Fibroblast of lung (primary cell): ENCODE results near the gene BANF2. TPM values are rescaled to one million over a fixed set of nuclear protein-coding genes. Genes with fewer than 3 reads are reported as not detected.
A peak's percentile ranks its signal among the peaks of the same experiment; 100 is the strongest.

Experiments used
- DNase-seq, 2 donors: peaks; one replicate each; pipeline versions ENCODE4 v3.0.0 to v3.0.0-alpha.2; 2010; ENCODE audit warnings: low read depth in 2 of 2
- H2AFZ ChIP-seq: 2 replicates; pipeline ENCODE4 v1.5.1; 2012; ENCODE audit warnings: low read length, control low read depth, inconsistent platforms
- H3K27ac ChIP-seq: 2 replicates; pipeline ENCODE4 v1.5.1; 2011; ENCODE audit warnings: low read length, control low read depth; ENCODE audit not compliant: insufficient read depth
- H3K27me3 ChIP-seq: 2 replicates; pipeline ENCODE4 v1.5.1; 2011; ENCODE audit warnings: mild to moderate bottlenecking, low read length; ENCODE audit not compliant: control insufficient read depth, insufficient read depth
- H3K36me3 ChIP-seq: 2 replicates; pipeline ENCODE4 v1.5.1; 2011; ENCODE audit warnings: low read length; ENCODE audit not compliant: control insufficient read depth, insufficient read depth
- H3K4me1 ChIP-seq: 2 replicates; pipeline ENCODE4 v1.5.1; 2011; ENCODE audit warnings: low read length; ENCODE audit not compliant: control insufficient read depth, insufficient read depth; ENCODE audit errors: extremely low read depth
- H3K4me2 ChIP-seq: 2 replicates; pipeline ENCODE4 v1.5.1; 2011; ENCODE audit warnings: low read length, control low read depth; ENCODE audit not compliant: insufficient read depth; ENCODE audit errors: extremely low read depth
- H3K4me3 ChIP-seq, 4 experiments: fragments of 200-600 bp in 1 of 4; sonication (generic) in 1 of 4; replicated peaks in 1 of 4; 2 replicates each; pipeline ENCODE4 v1.5.1; 2011 to 2016; ENCODE audit warnings: low read length in 4 of 4, low read depth in 3 of 4, mild to moderate bottlenecking in 3 of 4, control low read depth in 2 of 4, inconsistent platforms in 1 of 4, mixed read lengths in 1 of 4; ENCODE audit not compliant: insufficient read depth in 1 of 4; ENCODE audit errors: control extremely low read depth in 1 of 4
- H3K79me2 ChIP-seq: 2 replicates; pipeline ENCODE4 v1.5.1; 2012; ENCODE audit warnings: mild to moderate bottlenecking, low read length, inconsistent platforms; ENCODE audit not compliant: control insufficient read depth, insufficient read depth
- H3K9ac ChIP-seq: 2 replicates; pipeline ENCODE4 v1.5.1; 2011; ENCODE audit warnings: mild to moderate bottlenecking, low read length, control low read depth; ENCODE audit not compliant: insufficient read depth
- H3K9me3 ChIP-seq: 2 replicates; pipeline ENCODE4 v1.5.1; 2012; ENCODE audit warnings: low read depth, low read length; ENCODE audit not compliant: control insufficient read depth, insufficient read depth
- H4K20me1 ChIP-seq: 2 replicates; pipeline ENCODE4 v1.5.1; 2011; ENCODE audit warnings: low read length; ENCODE audit not compliant: control insufficient read depth, insufficient read depth; ENCODE audit errors: extremely low read depth
- EZH2 ChIP-seq: IDR thresholded peaks from 2 replicates; pipeline ENCODE4 v1.5.1; 2012; ENCODE audit warnings: low read length, control low read depth, mild to moderate bottlenecking; ENCODE audit errors: missing control alignments
- polyA plus RNA-seq, 2 donors: library from polyadenylated mRNA; depleted of rRNA in 1 of 2; stranded (reverse) in 1 of 2; unstranded in 1 of 2; fragments of >200 nt; gene quantifications; 2 replicates each; pipeline ENCODE4 v1.2.1, GENCODE V29; 2011 to 2012; ENCODE audit warnings: missing spikeins in 1 of 2
- total RNA-seq: library from RNA; depleted of rRNA; stranded (reverse); fragments of >200 nt; gene quantifications from 2 replicates; pipeline ENCODE4 v1.2.1, GENCODE V29; 2014
- TF ChIP-seq, protein P1 (sequence below), 2 donors: IDR thresholded peaks in 1 of 2; conservative IDR thresholded peaks in 1 of 2; 1 replicate in 1 of 2; 2 replicates in 1 of 2; pipeline ENCODE4 v1.5.1; 2011 to 2012; ENCODE audit warnings: low read length in 2 of 2, control low read depth in 1 of 2, inconsistent platforms in 1 of 2, low read depth in 1 of 2, mild to moderate bottlenecking in 1 of 2

Gene BANF2
- total and polyA plus RNA-seq, 2 donors (not counting 1 experiment from before 2014, with no cell fraction given), result not detected

DNA sequence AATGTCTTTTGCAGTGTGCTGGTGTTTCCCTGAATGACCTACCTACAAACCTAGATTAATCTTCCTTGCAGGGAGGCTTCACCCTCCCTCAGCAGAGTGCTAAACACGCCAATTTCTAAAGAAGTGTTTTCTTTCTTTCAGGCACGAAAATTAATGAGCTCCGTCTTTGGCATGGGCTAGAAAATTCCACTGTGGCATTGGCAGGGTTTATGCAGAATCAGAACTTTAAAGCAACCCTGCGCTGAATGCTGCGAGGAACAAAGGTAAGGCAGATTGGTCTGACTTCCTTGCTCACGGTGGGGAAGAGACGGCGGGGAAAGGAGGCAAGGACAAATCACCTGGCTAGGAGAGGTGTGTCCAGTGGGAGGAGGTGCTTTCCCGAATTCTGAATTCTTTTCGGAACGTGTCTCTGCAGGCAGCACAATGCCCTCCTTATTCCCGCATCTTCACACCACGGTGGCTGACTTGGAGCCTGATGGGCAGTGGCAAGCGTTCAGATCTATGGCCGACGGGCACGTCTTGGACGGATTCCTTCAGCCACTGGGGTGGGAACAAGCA, 6.2 kb upstream of the BANF2 start:
- Histone ChIP-seq H3K27ac (no peak overlapping the region), H4K20me1 (no peaks in the 10 kb centered on the region), H3K9me3 (no peaks in the 10 kb centered on the region), H3K4me1 (no peaks in the 10 kb centered on the region), H3K4me3 (no peak overlapping the region), H2AFZ (no peak overlapping the region), H3K27me3 (peaks cover 17% of the 10 kb centered on the region), H3K9ac (no peak overlapping the region), H3K79me2 (no peaks in the 10 kb centered on the region), H3K4me2 (no peak overlapping the region), H3K36me3 (no peaks in the 10 kb centered on the region)
- TF ChIP-seq, protein P1, sequence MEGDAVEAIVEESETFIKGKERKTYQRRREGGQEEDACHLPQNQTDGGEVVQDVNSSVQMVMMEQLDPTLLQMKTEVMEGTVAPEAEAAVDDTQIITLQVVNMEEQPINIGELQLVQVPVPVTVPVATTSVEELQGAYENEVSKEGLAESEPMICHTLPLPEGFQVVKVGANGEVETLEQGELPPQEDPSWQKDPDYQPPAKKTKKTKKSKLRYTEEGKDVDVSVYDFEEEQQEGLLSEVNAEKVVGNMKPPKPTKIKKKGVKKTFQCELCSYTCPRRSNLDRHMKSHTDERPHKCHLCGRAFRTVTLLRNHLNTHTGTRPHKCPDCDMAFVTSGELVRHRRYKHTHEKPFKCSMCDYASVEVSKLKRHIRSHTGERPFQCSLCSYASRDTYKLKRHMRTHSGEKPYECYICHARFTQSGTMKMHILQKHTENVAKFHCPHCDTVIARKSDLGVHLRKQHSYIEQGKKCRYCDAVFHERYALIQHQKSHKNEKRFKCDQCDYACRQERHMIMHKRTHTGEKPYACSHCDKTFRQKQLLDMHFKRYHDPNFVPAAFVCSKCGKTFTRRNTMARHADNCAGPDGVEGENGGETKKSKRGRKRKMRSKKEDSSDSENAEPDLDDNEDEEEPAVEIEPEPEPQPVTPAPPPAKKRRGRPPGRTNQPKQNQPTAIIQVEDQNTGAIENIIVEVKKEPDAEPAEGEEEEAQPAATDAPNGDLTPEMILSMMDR (conservative IDR thresholded peaks at IDR 0.05 in 1 of 2, IDR thresholded peaks at IDR 0.05 in 1 of 2; ENCODE audit: low read depth in 1 of 2, low read length in 2 of 2), result no peak
- TF ChIP-seq EZH2, result no peak
- DNase-seq, result peak in 1 of 2 donors; percentile 54

GRCh38 chr20:17694767-17695166, 5.0 kb upstream of the BANF2 start:
- Histone ChIP-seq H3K36me3 (no peaks in the 10 kb centered on the region), H3K4me1 (no peaks in the 10 kb centered on the region), H3K27ac (no peak overlapping the region), H3K4me3 (no peak overlapping the region), H3K9ac (no peak overlapping the region), H3K4me2 (no peak overlapping the region), H3K27me3 (peaks cover 17% of the 10 kb centered on the region), H2AFZ (no peak overlapping the region), H3K79me2 (no peaks in the 10 kb centered on the region), H4K20me1 (no peaks in the 10 kb centered on the region), H3K9me3 (no peaks in the 10 kb centered on the region)
- TF ChIP-seq, protein P1 (conservative IDR thresholded peaks at IDR 0.05 in 1 of 2, IDR thresholded peaks at IDR 0.05 in 1 of 2; ENCODE audit: low read depth in 1 of 2, low read length in 2 of 2), result no peak
- no peak for TF ChIP-seq EZH2
- no peak for DNase-seq

DNA sequence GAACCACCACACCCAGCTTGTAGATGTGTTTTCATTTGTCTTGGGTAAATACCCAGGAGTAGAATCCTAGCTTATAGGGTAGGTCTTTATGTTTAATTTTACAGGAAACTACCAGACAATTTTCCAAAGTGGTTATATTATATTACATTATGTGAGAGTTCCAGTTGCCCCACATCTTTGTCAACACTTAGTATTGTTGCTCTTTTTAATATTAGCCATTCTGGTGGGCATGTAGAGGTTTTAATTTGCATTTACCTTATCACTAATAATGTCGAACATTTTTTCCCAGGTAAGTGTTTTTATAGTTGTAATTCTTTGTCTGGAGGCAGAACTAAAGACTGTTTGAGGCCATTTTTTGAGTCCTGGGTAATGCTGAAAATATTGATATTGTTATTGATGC, 3.5 kb upstream of the BANF2 start:
- H3K27me3 ChIP-seq, result peaks cover 17% of the 10 kb centered on the region
- H3K9ac ChIP-seq, result no peak overlapping the region
- TF ChIP-seq, protein P1 (conservative IDR thresholded peaks at IDR 0.05 in 1 of 2, IDR thresholded peaks at IDR 0.05 in 1 of 2; ENCODE audit: low read depth in 1 of 2, low read length in 2 of 2), result no peak
- TF ChIP-seq EZH2, result no peak
- no peaks in the 10 kb centered on the region for H4K20me1 ChIP-seq
- H3K9me3 ChIP-seq, result no peaks in the 10 kb centered on the region
- H3K36me3 ChIP-seq, result no peaks in the 10 kb centered on the region
- no peak overlapping the region for H3K4me2 ChIP-seq
- DNase-seq, result no peak
- no peak overlapping the region for H3K27ac ChIP-seq
- no peak overlapping the region for H3K4me3 ChIP-seq
- no peaks in the 10 kb centered on the region for H3K79me2 ChIP-seq
- no peak overlapping the region for H2AFZ ChIP-seq
- H3K4me1 ChIP-seq, result no peaks in the 10 kb centered on the region
